ENCODE data around the gene ZNF358. TPM values are rescaled to one million over a fixed set of nuclear protein-coding genes. Genes with fewer than 3 reads are reported as not detected.

ZNF358 gene
- total RNA-seq, 1 donor from 2014 or later, result 86.1 TPM

DNA sequence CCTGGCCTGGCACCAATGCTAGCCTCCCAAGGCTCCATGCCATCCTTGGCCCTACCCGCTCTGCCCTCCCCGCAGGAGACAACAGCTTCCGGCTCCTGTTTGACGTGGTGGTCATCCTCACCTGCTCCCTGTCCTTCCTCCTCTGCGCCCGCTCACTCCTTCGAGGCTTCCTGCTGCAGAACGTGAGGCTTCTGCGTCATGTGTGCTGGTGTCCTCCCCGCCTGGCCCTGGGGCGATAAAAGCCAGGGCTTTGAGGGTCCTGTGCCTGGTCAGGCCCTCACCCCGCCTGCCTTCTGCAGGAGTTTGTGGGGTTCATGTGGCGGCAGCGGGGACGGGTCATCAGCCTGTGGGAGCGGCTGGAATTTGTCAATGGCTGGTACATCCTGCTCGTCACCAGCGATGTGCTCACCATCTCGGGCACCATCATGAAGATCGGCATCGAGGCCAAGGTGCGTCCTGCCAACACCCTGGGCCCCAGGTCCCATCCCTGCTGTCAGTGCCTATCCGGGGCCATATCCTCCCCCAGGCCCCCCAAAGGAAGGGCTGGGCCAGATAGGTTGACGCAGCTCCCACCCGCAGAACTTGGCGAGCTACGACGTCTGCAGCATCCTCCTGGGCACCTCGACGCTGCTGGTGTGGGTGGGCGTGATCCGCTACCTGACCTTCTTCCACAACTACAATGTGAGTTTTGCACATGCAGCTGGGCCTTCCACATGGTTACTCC, 12.8 kb downstream of the ZNF358 start:
- Mint-ChIP-seq H3K4me3 (ENCODE audit: low read depth) (no peak overlapping the region), H3K9me3 (ENCODE audit: low read depth) (no peaks in the 10 kb centered on the region), H3K4me1 (ENCODE audit: low read depth) (no peaks in the 10 kb centered on the region), H3K36me3 (ENCODE audit: insufficient read depth) (peaks cover 1% of the 10 kb centered on the region), H3K27me3 (no peaks in the 10 kb centered on the region), H3K27ac (no peak overlapping the region)
- TF ChIP-seq CTCF (IDR thresholded peaks at IDR 0.05; ENCODE audit: unreplicated experiment), result no peak
- no peak for DNase-seq (ENCODE audit: low spot score, unreplicated experiment)

- H3K27me3 Mint-ChIP-seq, result no peaks in the 10 kb centered on the region
- no peak for TF ChIP-seq CTCF (IDR thresholded peaks at IDR 0.05; ENCODE audit: unreplicated experiment)
- H3K4me3 Mint-ChIP-seq (ENCODE audit: low read depth), result no peak overlapping the region
- H3K9me3 Mint-ChIP-seq (ENCODE audit: low read depth), result no peaks in the 10 kb centered on the region
- H3K4me1 Mint-ChIP-seq (ENCODE audit: low read depth), result no peaks in the 10 kb centered on the region
- DNase-seq (ENCODE audit: low spot score, unreplicated experiment), result no peak
- no peak overlapping the region for H3K27ac Mint-ChIP-seq
- peaks cover 1% of the 10 kb centered on the region for H3K36me3 Mint-ChIP-seq (ENCODE audit: insufficient read depth)
Observed at GRCh38 chr19:7529246-7529600, 13.3 kb downstream of the ZNF358 start.

DNA sequence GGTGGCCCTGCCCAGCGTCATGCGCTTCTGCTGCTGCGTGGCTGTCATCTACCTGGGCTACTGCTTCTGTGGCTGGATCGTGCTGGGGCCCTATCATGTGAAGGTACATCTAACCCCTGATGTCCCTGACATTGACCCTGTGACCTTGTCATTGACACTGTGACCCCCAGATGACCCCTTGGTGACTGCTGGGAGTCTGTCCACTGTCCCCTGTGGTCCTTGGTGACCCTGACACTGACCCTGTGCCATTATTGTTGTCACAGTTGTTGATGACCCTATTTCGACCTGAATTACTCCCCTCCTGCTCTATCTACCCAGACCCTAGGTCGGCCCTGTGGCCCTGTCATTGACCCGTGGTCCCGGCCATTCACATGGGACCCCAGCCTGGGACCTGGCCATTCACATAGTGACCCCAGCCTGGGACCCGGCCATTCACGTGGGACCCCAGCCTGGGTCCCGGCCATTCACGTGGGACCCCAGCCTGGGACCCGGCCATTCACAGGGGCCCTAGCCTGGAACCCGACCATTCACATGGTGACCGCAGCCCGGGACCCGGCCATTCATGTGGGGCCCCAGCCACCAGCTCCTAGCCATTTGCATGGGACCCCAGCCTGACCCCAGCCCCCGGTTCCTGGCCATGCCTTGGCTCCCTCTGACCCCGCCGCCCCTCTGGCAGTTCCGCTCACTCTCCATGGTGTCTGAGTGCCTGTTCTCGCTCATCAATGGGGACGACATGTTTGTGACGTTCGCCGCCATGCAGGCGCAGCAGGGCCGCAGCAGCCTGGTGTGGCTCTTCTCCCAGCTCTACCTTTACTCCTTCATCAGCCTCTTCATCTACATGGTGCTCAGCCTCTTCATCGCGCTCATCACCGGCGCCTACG, 13.9 kb downstream of the ZNF358 start:
- TF ChIP-seq CTCF (IDR thresholded peaks at IDR 0.05; ENCODE audit: unreplicated experiment), result no peak
- no peaks in the 10 kb centered on the region for H3K4me1 Mint-ChIP-seq (ENCODE audit: low read depth)
- H3K36me3 Mint-ChIP-seq (ENCODE audit: insufficient read depth), result peaks cover 1% of the 10 kb centered on the region
- no peak for DNase-seq (ENCODE audit: low spot score, unreplicated experiment)
- no peak overlapping the region for H3K4me3 Mint-ChIP-seq (ENCODE audit: low read depth)
- no peaks in the 10 kb centered on the region for H3K27me3 Mint-ChIP-seq
- H3K9me3 Mint-ChIP-seq (ENCODE audit: low read depth), result no peaks in the 10 kb centered on the region
- peak overlapping the region; percentile 49 for H3K27ac Mint-ChIP-seq

DNA sequence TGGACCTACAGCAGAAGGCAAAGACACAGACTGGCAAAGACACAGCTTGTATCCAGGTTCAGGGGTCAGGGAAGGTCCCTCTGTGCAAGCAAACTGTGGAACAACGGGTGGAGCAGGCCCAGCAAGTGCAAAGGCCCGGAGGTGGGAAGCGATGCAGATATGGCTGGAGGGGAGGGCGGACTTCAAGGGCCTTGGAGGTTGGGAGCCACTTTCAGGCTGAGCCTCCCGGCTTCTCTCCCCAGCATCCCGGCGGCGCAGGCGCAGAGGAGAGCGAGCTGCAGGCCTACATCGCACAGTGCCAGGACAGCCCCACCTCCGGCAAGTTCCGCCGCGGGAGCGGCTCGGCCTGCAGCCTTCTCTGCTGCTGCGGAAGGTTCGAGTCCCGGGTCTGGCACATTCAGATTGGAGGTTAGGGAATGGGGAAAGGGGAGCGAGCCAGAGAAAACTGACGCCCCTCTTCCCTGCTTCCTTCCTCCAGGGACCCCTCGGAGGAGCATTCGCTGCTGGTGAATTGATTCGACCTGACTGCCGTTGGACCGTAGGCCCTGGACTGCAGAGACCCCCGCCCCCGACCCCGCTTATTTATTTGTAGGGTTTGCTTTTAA, 17.5 kb downstream of the ZNF358 start:
- peak overlapping the region; percentile 92 for H3K4me3 Mint-ChIP-seq (ENCODE audit: low read depth)
- peaks cover 2% of the 10 kb centered on the region for H3K36me3 Mint-ChIP-seq (ENCODE audit: insufficient read depth)
- no peak for TF ChIP-seq CTCF (IDR thresholded peaks at IDR 0.05; ENCODE audit: unreplicated experiment)
- H3K27ac Mint-ChIP-seq, result peak overlapping the region; percentile 91
- DNase-seq (ENCODE audit: low spot score, unreplicated experiment), result no peak
- no peaks in the 10 kb centered on the region for H3K9me3 Mint-ChIP-seq (ENCODE audit: low read depth)
- peaks cover 3% of the 10 kb centered on the region for H3K4me1 Mint-ChIP-seq (ENCODE audit: low read depth)
- no peaks in the 10 kb centered on the region for H3K27me3 Mint-ChIP-seq

DNA sequence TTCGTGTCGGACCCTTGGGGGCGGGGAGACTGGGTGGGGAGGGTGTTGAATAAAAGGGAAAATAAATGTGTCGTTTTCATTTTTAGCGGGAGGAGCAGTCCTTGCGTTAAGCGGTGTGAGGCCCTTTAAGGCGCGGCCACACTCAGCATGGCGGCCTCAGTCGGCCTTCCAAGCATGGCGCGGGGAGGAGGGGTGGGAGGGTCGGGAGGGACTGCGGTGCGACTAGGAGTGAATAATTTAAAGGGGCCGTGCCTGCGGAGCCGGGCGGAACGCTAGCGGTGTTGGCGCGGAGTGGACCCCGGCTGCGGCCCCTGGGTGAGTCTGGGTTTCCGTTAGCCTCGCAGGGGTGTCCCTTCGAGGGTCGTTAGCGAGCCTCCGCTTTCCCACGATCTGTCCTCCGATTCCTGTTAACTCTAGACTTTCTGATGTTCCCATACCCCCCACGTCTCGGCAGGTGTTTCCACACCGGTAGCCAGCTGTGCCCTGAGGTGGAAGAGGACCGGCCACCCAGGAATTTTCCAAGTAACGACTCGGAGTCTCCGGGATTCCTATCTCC, 18.1 kb downstream of the ZNF358 start:
- peak; percentile 55 for DNase-seq (ENCODE audit: low spot score, unreplicated experiment)
- Mint-ChIP-seq H3K4me3 (ENCODE audit: low read depth) (peak overlapping the region; percentile 92), H3K27ac (peak overlapping the region; percentile 97), H3K27me3 (no peaks in the 10 kb centered on the region), H3K36me3 (ENCODE audit: insufficient read depth) (peaks cover 5% of the 10 kb centered on the region), H3K4me1 (ENCODE audit: low read depth) (peaks cover 3% of the 10 kb centered on the region), H3K9me3 (ENCODE audit: low read depth) (no peaks in the 10 kb centered on the region)
- TF ChIP-seq CTCF (IDR thresholded peaks at IDR 0.05; ENCODE audit: unreplicated experiment), result no peak

All from progenitor cell of endocrine pancreas (in vitro differentiated cells).